HG03354 (cell line): ENCODE measurements around the gene NR1I3.
"Not testable (repeated sequence)": the region's sequence is repeated elsewhere in the genome, so short reads cannot be mapped to it uniquely, and the experiment has no call there.

Source experiments
- ATAC-seq: cut with Tn5 transposase; IDR thresholded peaks from one replicate; pipeline ENCODE4 v1.9.1; 2021; ENCODE audit warnings: mild to moderate bottlenecking; ENCODE audit not compliant: unreplicated experiment, poor library complexity, severe bottlenecking

NR1I3 gene

GRCh38 chr1:161255302-161255701, 17.3 kb upstream of the NR1I3 start:
- not testable (repeated sequence) for ATAC-seq

DNA sequence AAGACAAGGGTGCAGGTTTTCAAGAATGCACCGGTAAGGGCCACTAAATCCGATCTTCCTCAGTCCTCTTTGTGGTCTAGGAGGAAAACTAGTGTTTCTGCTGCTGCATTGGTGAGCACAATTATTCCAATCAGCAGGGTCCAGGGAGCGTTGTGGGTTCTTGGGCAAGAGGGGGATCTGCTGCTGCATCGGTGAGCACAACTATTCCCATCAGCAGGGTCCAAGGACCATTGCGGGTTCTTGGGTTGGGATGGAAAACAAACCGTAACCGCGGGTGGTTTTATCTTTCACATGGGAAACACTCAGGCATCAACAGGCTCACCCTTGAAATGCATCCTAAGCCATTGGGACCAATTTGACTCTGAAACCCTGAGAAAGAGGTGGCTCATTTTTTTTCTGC, 13.6 kb upstream of the NR1I3 start:
- no peak for ATAC-seq

DNA sequence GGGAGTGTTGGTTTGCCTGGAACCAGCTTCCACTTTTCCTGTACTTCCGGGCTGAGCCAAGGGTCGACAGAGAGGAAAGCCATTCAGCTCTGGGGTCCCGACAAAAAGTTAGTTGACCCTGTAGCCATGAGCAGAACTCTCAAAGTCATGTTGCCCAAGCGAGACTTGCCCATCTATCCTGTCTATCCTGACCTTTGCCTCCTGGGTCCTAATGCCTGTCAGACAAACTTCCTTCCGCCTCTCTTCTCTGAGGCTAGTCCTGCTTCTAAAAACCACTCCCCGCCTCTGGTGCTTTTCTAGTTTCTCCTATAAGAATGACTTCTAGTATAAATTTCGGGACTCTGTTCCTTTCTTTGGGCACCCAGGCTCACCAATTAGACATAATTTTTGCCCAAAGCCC, 12.8 kb upstream of the NR1I3 start:
- ATAC-seq = no peak

DNA sequence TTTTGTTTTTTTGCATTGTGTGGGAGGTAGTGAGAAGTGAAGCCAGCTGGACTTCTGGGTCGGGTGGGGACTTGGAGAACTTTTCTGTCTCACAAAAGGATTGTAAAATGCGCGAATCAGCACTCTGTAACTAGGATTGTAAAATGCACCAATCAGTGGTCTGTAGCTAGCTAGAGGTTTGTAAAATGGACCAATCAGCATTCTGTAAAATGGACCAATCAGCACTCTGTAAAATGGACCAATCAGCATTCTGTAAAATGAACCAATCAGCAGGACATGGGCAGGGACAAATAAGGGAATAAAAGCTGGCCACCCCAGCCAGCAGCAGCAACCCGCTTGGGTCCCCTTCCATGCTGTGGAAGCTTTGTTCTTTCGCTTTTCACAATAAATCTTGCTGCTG, 12.1 kb upstream of the NR1I3 start:
- ATAC-seq = not testable (repeated sequence)

GRCh38 chr1:161244888-161245287, 6.9 kb upstream of the NR1I3 start:
- no peak for ATAC-seq

GRCh38 chr1:161242313-161242712, 4.3 kb upstream of the NR1I3 start:
- ATAC-seq = no peak

DNA sequence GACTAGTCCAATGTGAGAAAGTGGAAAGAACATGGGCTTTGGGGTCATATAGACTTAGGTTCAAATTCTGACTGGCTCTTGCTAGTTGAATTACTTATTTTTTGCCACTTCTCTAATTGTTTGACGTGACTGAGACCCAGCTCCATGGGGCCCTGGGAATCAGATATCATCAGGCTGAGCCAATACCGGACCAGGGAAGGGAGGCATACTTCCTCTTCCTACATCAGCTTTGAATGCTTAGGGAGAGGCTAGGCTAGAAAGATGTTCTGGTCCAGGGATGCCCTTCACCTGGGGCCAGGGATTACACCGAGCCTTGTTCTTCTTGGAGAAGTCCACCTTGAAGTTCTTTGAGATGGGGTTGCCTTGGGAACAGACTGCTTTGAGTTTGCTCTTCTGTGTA, 3.7 kb upstream of the NR1I3 start:
- no peak for ATAC-seq

DNA sequence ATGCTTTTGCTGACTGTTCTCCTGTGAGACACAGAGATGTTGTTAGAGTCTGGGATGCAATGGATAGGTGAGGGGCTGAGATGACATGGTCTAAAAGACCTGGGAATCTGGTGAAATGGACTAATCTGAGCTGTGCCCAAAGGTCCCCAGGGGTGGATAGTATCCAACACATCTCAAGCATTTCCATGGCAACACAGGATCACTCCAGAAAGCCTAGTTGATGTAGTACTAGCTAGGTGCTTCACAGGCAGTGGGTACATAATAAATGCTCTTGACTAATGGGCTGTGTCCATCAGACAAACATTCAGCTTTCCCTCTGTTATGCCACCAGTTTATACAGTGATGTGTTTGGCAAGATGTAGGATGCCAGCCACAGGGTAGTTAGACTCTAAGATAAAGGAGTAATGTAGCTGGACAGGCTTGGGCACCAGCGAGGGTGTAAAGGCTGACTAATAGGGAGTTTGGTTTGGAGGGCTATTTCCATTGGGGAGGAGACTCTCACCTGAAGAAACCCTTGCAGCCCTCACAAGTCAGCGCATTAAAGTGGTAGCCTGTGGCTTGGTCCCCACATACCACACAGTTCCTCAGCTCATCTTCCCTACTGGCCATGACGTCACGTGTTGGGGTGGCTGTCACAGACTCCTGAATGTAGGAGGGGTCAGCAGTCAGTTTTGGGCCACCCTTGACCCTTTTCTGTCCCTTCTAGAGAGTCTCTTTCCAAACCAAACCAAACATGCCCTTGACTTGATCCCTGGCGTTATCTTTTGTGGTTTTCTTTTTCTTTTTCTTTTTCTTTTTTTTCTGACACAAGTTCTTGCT, 1.8 kb downstream of the NR1I3 start:
- no peak for ATAC-seq

- ATAC-seq = no peak
These were observed 4.9 kb downstream of the NR1I3 start for GRCh38 chr1:161233102-161233501.

GRCh38 chr1:161230762-161231161, 7.2 kb downstream of the NR1I3 start:
- ATAC-seq = no peak

DNA sequence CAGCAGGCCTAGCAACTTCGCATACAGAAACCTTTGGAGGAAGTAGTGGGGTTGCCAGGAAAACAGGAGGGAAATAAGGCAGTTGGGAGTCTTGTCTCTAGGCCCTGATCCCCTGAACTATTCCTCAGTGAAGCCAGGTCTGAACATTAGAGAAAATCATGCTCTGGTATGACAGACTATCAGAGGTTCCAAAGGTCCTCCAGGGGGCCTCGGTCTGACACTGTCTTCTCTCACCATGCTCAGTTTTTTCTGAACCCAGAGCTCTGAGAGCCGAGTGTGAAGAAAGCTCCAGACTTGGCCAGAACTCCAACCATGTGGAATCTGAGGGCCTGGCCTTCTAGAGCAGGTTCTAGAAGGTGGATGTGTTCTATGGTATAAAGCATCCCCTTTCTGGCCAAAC, 8.1 kb downstream of the NR1I3 start:
- ATAC-seq = no peak

- ATAC-seq = no peak
These were observed 10.0 kb downstream of the NR1I3 start for GRCh38 chr1:161228032-161228431.

DNA sequence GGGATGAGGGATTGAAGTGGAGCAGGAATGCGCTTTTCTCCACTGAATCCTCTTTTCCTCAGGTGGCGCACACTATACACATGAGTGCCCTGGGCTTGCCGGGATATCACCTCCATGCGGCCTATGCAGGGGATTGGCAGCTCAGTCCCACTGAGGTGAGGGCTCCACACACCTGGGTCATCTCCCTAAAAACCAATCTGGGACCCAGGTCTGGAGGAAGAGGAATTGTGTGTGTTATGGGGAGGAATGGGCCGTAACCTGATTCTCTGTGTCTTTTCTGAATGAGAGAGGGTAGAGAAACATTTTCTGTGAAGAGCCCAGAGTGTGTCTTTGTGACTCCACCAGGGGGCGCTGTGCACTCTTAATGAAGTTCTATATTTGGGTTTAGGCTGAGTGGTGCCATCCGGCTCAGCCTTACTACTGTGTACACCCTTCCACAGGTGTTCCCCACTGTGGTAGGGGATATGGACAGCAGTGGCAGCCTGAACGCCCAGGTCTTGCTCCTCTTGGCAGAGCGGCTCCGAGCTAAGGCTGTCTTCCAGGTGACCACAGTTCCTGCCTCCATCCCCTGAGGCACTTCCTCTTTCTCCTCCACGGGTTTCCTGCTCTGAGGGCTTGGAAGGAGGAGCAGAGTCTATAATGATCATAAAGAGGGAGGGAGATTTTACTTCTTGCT, 10.7 kb downstream of the NR1I3 start:
- ATAC-seq = peak; percentile 48

DNA sequence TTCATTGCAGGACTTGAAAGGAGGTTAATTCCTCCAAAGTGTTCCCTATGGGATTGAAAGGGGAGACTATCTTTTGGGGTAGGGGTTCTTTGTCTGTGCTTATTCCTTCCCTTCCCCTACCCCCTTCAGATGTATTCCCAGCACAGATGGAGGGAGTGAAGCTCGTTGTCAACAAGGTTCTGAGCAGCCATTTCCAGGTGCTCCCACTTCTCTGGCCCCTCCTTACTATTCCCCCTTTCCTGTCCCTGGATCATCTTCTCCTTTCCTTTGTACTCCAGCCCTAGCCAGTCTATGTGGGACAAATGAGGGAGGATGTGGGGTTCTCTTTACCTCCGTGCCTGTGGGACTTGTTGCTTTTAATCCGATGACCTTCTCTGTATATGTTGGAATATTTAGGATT, 11.2 kb downstream of the NR1I3 start:
- ATAC-seq = no peak

- no peak for ATAC-seq
These were observed 11.7 kb downstream of the NR1I3 start for GRCh38 chr1:161226320-161226711.

DNA sequence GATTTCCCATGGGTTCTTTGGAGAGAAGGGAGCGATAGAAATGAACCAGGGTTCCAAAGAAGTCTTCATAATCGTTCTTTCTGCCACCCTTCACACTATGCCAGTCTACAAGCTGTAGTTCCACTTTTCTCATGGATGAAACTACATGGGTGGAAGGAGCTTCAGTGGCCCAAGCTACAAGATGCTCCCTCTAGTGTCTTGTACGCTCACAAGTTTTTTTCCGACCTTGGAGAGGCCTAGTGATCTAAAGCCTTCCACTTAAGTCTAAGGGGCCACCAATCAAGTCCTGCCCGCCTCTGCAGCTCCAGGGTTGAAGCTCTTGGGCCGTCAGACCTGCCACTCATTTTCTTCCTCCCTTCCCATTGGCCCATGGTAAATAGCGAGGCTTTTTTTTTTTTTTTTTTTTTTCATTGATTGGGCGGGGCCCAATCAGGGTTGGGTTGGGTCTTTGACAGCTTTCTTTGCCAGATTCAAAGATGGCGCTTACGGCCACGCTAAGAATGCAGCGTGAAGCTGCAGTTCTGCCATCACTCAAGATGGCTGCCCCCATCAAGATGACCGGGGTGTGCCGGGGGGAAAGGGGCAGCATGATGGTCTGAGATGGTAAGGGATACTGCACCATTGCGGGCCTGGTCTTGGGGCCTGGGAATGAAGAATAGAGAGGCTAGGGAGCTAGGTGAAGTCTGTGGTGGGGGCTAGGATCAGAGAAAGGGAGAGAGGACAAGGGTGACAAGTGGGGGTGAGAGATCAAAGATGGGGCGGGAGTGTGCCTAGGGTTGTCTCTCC, 12.3 kb downstream of the NR1I3 start, which contains the start of gene TOMM40L:
TOMM40L (plus strand) TSS at position 527 of the 786 bp plus-strand sequence. CDS start 430 bp downstream, outside the sequence.
- peak; percentile 98 for ATAC-seq

DNA sequence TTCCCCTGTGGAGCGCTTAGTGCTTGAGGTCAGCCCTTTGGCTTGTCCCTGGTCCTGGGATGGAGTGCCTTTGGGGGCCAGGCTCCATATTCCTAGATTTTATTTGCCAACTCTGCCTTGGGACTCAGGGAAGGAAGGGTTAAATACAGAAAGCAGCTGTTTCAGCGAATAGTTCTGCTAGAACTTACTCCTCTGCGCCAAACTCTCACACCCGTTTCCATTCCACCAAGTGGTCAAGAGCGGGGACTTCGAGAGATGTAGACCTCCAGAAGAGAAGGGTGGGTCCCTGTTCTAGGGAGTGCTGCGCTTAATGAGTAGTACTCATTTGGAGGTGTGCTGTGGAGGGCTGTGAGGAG, 12.8 kb downstream of the NR1I3 start:
- ATAC-seq = no peak

DNA sequence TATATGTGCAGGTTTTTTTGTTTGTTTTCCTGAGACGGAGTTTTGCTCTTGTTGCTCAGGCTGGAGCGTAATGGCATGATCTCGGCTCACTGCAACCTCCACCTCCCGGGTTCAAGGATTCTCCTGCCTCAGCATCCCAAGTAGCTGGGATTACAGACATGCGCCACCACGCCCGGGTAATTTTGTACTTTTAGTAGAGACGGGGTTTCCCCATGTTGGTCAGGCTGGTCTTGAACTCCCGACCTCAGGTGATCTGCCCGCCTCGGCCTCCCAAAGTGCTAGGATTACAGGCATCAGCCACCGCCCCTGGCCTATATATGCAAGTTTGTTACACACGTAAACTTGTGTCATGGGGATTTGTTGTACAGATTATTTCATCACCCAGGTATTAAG, 13.3 kb downstream of the NR1I3 start:
- ATAC-seq = not testable (repeated sequence)

DNA sequence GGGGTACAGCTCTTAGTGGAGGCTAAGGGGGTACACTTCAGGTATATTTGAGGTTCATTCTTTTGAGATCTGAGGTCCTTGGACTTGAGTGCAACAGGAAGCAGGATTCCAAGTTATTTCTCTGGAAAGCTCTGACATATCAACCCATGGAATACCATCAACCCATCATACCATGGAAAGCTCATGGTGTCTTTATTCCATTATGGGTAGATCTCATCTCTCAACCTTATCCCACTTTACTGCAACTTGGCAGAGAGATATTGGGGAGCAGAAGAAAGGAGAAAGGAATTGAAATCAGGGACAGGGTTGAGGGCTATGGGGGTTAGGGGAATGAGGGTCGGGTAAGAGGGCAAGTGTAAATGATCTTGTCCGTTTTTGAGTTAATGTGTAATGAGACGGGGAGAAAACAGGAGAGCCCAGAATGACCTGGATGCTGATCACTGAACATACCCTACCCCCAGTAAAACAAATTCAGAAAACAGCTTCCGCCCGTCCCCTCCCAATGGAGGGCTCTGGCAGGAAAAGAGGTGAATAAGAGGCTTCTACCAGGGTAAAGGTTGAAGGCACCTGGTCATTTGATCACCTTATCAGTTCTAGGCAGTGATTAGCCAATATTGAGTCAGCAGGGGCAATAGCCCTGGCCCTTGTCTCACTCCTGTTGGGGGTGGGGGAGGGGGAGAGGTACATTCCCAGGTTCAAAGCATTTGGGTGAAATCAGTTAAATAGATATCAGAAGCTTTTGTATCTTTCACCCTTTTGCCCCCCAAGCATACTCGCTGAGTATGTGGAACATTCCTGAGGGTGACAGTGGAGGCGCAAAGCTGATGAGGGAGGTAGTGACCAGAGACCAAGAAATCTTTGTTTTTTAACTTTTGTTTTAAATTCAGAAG, 14.0 kb downstream of the NR1I3 start:
- ATAC-seq = no peak
